HL-60 (cell line): ENCODE data around the gene KLHL18.

Source experiments
- DNase-seq, 2 experiments: peaks; one replicate each; pipeline ENCODE4 v3.0.0-alpha.2; 2010 to 2020; ENCODE audit warnings: low read depth in 1 of 2, low spot score in 1 of 2
- H3K27ac ChIP-seq: fragments of 250-450 bp; sonication (Bioruptor Pico); replicated peaks from 2 replicates; pipeline ENCODE4 v1.5.1; 2020; ENCODE audit warnings: mild to moderate bottlenecking, moderate library complexity
- H3K27me3 ChIP-seq: fragments of 250-450 bp; sonication (Bioruptor Pico); 2 replicates; pipeline ENCODE4 v1.5.1; 2021; ENCODE audit warnings: mild to moderate bottlenecking, moderate library complexity; ENCODE audit not compliant: insufficient read depth, poor library complexity, severe bottlenecking
- H3K4me3 ChIP-seq: replicated peaks from 2 replicates; pipeline ENCODE4 v1.5.1; 2011; ENCODE audit warnings: mild to moderate bottlenecking, control low read depth, low read length; ENCODE audit not compliant: insufficient read depth
- GABPA ChIP-seq: IDR thresholded peaks from 2 replicates; pipeline ENCODE4 v1.6.1; 2012; ENCODE audit warnings: low read depth
- POLR2AphosphoS5 ChIP-seq: IDR thresholded peaks from 2 replicates; pipeline ENCODE4 v1.6.1; 2012; ENCODE audit warnings: low read depth
- SPI1 ChIP-seq: IDR thresholded peaks from 2 replicates; pipeline ENCODE4 v1.6.1; 2012; ENCODE audit warnings: low read depth, mild to moderate bottlenecking, borderline replicate concordance
- TF ChIP-seq, protein P1 (sequence below): IDR thresholded peaks from 2 replicates; pipeline ENCODE4 v1.6.1; 2012; ENCODE audit warnings: low read depth; ENCODE audit not compliant: insufficient replicate concordance
- TF ChIP-seq, protein P2 (sequence below): IDR thresholded peaks from one replicate; pipeline ENCODE4 v1.5.1; 2011; ENCODE audit warnings: low read length, control low read depth, inconsistent platforms; ENCODE audit not compliant: insufficient read depth

The KLHL18 gene

DNA sequence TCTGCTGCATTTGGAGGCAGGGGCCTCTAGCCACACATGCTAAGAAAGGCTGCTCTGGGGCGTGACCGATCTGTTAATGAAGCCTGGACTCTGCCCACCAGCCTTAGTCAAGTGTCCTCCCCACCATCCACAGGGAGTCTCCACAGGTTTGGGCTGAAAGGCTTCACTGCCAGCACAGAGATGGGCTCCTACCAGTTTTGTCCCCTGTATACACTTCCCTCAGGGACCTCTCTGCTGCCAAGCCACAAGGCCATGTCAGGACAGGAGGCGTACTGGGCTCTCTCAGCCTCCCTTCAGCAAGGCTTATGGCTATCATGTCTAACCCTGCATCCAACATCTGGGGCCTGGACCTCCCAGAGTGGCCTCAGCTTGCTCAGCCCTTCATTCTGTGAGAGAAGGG is 23.6 kb upstream of the KLHL18 start:
- TF ChIP-seq POLR2AphosphoS5 = no peak
- no peak for TF ChIP-seq SPI1
- TF ChIP-seq, protein P1, sequence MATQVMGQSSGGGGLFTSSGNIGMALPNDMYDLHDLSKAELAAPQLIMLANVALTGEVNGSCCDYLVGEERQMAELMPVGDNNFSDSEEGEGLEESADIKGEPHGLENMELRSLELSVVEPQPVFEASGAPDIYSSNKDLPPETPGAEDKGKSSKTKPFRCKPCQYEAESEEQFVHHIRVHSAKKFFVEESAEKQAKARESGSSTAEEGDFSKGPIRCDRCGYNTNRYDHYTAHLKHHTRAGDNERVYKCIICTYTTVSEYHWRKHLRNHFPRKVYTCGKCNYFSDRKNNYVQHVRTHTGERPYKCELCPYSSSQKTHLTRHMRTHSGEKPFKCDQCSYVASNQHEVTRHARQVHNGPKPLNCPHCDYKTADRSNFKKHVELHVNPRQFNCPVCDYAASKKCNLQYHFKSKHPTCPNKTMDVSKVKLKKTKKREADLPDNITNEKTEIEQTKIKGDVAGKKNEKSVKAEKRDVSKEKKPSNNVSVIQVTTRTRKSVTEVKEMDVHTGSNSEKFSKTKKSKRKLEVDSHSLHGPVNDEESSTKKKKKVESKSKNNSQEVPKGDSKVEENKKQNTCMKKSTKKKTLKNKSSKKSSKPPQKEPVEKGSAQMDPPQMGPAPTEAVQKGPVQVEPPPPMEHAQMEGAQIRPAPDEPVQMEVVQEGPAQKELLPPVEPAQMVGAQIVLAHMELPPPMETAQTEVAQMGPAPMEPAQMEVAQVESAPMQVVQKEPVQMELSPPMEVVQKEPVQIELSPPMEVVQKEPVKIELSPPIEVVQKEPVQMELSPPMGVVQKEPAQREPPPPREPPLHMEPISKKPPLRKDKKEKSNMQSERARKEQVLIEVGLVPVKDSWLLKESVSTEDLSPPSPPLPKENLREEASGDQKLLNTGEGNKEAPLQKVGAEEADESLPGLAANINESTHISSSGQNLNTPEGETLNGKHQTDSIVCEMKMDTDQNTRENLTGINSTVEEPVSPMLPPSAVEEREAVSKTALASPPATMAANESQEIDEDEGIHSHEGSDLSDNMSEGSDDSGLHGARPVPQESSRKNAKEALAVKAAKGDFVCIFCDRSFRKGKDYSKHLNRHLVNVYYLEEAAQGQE = no peak
- TF ChIP-seq, protein P2, sequence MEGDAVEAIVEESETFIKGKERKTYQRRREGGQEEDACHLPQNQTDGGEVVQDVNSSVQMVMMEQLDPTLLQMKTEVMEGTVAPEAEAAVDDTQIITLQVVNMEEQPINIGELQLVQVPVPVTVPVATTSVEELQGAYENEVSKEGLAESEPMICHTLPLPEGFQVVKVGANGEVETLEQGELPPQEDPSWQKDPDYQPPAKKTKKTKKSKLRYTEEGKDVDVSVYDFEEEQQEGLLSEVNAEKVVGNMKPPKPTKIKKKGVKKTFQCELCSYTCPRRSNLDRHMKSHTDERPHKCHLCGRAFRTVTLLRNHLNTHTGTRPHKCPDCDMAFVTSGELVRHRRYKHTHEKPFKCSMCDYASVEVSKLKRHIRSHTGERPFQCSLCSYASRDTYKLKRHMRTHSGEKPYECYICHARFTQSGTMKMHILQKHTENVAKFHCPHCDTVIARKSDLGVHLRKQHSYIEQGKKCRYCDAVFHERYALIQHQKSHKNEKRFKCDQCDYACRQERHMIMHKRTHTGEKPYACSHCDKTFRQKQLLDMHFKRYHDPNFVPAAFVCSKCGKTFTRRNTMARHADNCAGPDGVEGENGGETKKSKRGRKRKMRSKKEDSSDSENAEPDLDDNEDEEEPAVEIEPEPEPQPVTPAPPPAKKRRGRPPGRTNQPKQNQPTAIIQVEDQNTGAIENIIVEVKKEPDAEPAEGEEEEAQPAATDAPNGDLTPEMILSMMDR = no peak
- TF ChIP-seq GABPA = no peak
- H3K4me3 ChIP-seq = no peak overlapping the region
- DNase-seq = no peak

DNA sequence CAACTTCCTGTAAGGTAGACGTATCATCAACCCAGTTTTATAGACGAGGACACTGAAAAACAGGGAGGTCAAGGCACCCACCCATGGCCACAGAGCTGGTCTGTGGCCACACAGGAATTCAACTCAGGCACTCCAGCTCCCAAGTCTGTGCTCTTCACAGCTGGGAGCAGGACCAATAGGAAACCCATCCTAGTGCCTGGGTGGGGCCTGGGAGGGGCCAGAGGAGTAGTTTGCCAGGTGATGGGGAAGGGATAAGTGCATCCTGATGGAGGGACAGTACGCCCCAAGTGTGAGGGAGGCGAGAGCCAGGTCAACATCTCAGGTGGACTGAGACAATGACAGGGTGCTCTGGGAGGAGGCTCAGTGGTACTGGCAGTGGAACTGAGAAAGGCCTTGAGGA is 22.1 kb upstream of the KLHL18 start:
- no peak overlapping the region for H3K27ac ChIP-seq
- H3K4me3 ChIP-seq = no peak overlapping the region
- no peaks in the 10 kb centered on the region for H3K27me3 ChIP-seq
- no peak for TF ChIP-seq SPI1
- TF ChIP-seq POLR2AphosphoS5 = no peak
- TF ChIP-seq, protein P1 = no peak
- no peak for DNase-seq

More for the DNA sequence above, 23.6 kb upstream of the KLHL18 start:
- Histone ChIP-seq H3K27me3 (no peaks in the 10 kb centered on the region), H3K27ac (no peak overlapping the region)

DNA sequence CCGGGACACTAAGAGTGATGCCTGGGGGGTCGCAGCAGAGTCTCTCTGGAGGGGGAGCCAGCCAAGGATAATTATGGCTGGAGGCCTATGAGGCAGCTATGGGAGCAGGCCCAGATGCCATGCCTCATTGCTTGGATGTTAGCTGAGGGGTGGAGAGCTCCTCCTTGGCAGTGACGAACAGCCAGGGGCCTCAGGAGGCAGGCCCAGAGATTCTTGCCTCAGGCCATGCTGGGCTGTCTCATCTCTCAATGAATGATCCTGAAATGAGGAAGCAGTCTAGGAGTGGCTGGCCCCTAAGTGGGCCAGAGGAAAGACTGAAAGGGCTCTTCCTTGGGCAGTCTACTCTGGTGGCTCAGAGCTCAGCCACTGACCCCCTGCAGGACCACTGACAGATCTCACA is 21.4 kb upstream of the KLHL18 start:
- Histone ChIP-seq H3K27me3 (no peaks in the 10 kb centered on the region), H3K4me3 (no peak overlapping the region), H3K27ac (no peak overlapping the region)
- TF ChIP-seq SPI1 (no peak), GABPA (no peak), POLR2AphosphoS5 (no peak)
- TF ChIP-seq, protein P2 = no peak
- TF ChIP-seq, protein P1 = no peak
- no peak for DNase-seq

DNA sequence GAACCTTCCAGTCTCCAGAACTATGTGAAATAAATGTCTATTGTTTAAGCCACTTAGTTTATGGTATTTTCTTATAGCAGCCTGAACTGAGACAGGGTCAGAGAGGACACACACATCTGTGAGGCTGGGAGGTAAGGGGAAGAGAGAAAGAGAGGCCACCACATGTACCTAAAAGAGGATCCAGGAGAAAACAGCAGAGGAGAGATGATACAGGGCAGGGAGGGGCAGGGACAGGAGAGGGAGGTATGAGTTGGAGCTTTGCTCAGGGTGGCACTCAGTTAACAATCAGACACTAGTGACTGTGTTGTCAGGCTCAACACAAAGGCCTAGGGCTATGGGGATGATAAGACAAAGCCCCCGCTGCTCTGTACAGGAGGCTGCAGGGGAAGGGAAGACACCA is 17.7 kb upstream of the KLHL18 start:
- no peak for DNase-seq
- Histone ChIP-seq H3K27ac (no peak overlapping the region), H3K4me3 (no peak overlapping the region), H3K27me3 (no peaks in the 10 kb centered on the region)
- TF ChIP-seq POLR2AphosphoS5 (no peak), SPI1 (no peak), GABPA (no peak)
- TF ChIP-seq, protein P2 = no peak
- TF ChIP-seq, protein P1 = no peak
